Psoas muscle (tissue), 8 donors: ENCODE data around the gene ITGA1. TPM values are rescaled to one million over a fixed set of nuclear protein-coding genes. Genes with fewer than 3 reads are reported as not detected.

Experiments used
- ATAC-seq, 4 donors: fragments of 200-7000 bp; cut with Tn5 transposase; one replicate each; pipeline ENCODE4 v1.9.1; 2020; ENCODE audit warnings: moderate library complexity in 3 of 4, mild to moderate bottlenecking in 2 of 4
- DNase-seq, 2 donors: peaks; one replicate each; pipeline ENCODE4 v3.0.0-alpha.2; 2020
- H3K27ac ChIP-seq: fragments of 200-600 bp; one replicate; pipeline ENCODE4 v1.8.0; 2022
- H3K27me3 ChIP-seq, 3 donors: fragments of 200-600 bp in 1 of 3; one replicate each; pipeline versions ENCODE4 v1.6.1 to v1.8.0; 2013 to 2022; ENCODE audit warnings: low read length in 2 of 3, mild to moderate bottlenecking in 2 of 3, moderate library complexity in 1 of 3; ENCODE audit not compliant: insufficient read depth in 3 of 3
- H3K36me3 ChIP-seq, 2 donors: fragments of 200-600 bp in 1 of 2; one replicate each; pipeline versions ENCODE4 v1.6.1 to v1.8.0; 2013 to 2022; ENCODE audit warnings: low read depth in 1 of 2, mild to moderate bottlenecking in 1 of 2, moderate library complexity in 1 of 2; ENCODE audit not compliant: insufficient read depth in 1 of 2
- H3K4me1 ChIP-seq: fragments of 200-600 bp; one replicate; pipeline ENCODE4 v1.8.0; 2022
- H3K4me3 ChIP-seq: fragments of 200-600 bp; one replicate; pipeline ENCODE4 v1.8.0; 2022; ENCODE audit warnings: mild to moderate bottlenecking
- H3K9me3 ChIP-seq: fragments of 200-600 bp; one replicate; pipeline ENCODE4 v1.8.0; 2022
- CTCF ChIP-seq: fragments of 200-600 bp; IDR thresholded peaks from one replicate; pipeline ENCODE4 v1.8.0; 2022; ENCODE audit warnings: antibody characterized with exemption
- WGBS, 3 donors: extraction: QIAGEN DNeasy Blood & Tissue Kit; methylation state at CpG; one replicate each; pipeline versions ENCODE4 v1.1.6 to v1.1.7; 2013; 5-methylcytosine and 5-hydroxymethylcytosine counted together
- intact Hi-C, 2 donors: fragments of 100-400 bp; cut with DNase I; formaldehyde crosslinking; loops; one replicate each; pipeline versions ENCODE4 v1.11.0 to v1.14.2; 2022
- polyA plus RNA-seq, 3 donors: library from polyadenylated mRNA; stranded (reverse); fragments of 200-250 nt; gene quantifications; one replicate each; pipeline ENCODE4 v1.2.3, GENCODE V29; 2013
- total RNA-seq, 4 donors: library from RNA; stranded (reverse); fragmentation: NEBNext Ultra II Directional in 2 of 4; extraction: Animal tissue kit (Norgen Biotek cat#: 25700) in 2 of 4; gene quantifications; one replicate each; pipeline versions ENCODE4 v1.2.1 to v1.2.4, GENCODE V29; 2021 to 2023
- donor health status: healthy with polysubstance abuse.
- donor health status: DM: no; HTN: no; CAD: no; lungs with moderate emphysema.
- donor health status: Bipolar disorder and iron deficiency.
- donor health status: healthy.
- donor health status: DM: yes; HTN: yes; CAD: no.
- donor health status: DM: no; HTN: no; CAD: no.
- donor health status: DM: no; HTN: no; CAD: no.
- donor health status: DM: yes; HTN: yes; CAD: no.

The ITGA1 gene
- total and polyA plus RNA-seq, 7 donors: 3.4 to 29.3 (median 13.0) TPM

- H3K27ac ChIP-seq: no peak overlapping the region
- no peaks in the 10 kb centered on the region for H3K9me3 ChIP-seq
- peaks cover 0 to 9% of the 10 kb centered on the region in 2 donors for H3K36me3 ChIP-seq
- intact Hi-C loops: no loop called here
- TF ChIP-seq CTCF: no peak
- no peaks in the 10 kb centered on the region for H3K4me1 ChIP-seq
- no peak for ATAC-seq
- H3K4me3 ChIP-seq: no peak overlapping the region
- H3K27me3 ChIP-seq: no peaks in the 10 kb centered on the region
- WGBS, 3 donors: 44 to 49% (median 47%) methylated on average over 5 of the region's 5 CpGs
- no peak for DNase-seq
Observed at GRCh38 chr5:52925001-52925400, 137.3 kb downstream of the ITGA1 start.

- no peak overlapping the region for H3K27ac ChIP-seq
- peaks cover 0 to 22% of the 10 kb centered on the region in 2 donors for H3K36me3 ChIP-seq
- TF ChIP-seq CTCF: no peak
- H3K27me3 ChIP-seq: no peaks in the 10 kb centered on the region
- ATAC-seq: no peak
- no peak overlapping the region for H3K4me3 ChIP-seq
- DNase-seq: no peak
- intact Hi-C loops: no loop called here
- 63 to 90% (median 71%) methylated on average over 2 of the region's 2 CpGs for WGBS, 3 donors
- no peaks in the 10 kb centered on the region for H3K9me3 ChIP-seq
- no peaks in the 10 kb centered on the region for H3K4me1 ChIP-seq
Observed at GRCh38 chr5:52928689-52929088, 141.0 kb downstream of the ITGA1 start.

- no peak overlapping the region for H3K4me3 ChIP-seq
- H3K36me3 ChIP-seq: peaks cover 0 to 8% of the 10 kb centered on the region in 2 donors
- H3K9me3 ChIP-seq: no peaks in the 10 kb centered on the region
- DNase-seq (no peak), ATAC-seq (no peak)
- H3K4me1 ChIP-seq: no peaks in the 10 kb centered on the region
- H3K27ac ChIP-seq: no peak overlapping the region
- no peak for TF ChIP-seq CTCF
- intact Hi-C loops: no loop called here
- no peaks in the 10 kb centered on the region for H3K27me3 ChIP-seq
Observed at GRCh38 chr5:52938226-52938625, 150.5 kb downstream of the ITGA1 start.

GRCh38 chr5:52943285-52943684 is 155.6 kb downstream of the ITGA1 start:
- Histone ChIP-seq H3K27me3 (no peaks in the 10 kb centered on the region), H3K4me3 (no peak overlapping the region), H3K9me3 (no peaks in the 10 kb centered on the region), H3K4me1 (no peaks in the 10 kb centered on the region), H3K27ac (no peak overlapping the region), H3K36me3 (peaks cover 0 to 8% of the 10 kb centered on the region in 2 donors)
- intact Hi-C loops: loop anchor here in 1 of 2 donors (10.0 kb wide), 1 partner anchor 1272 kb away; no protein-coding TSS in a partner anchor
- ATAC-seq (no peak), DNase-seq (no peak)
- 93 to 96% (median 96%) methylated on average over 2 of the region's 2 CpGs for WGBS, 3 donors
- no peak for TF ChIP-seq CTCF

GRCh38 chr5:52943808-52944207 is 156.1 kb downstream of the ITGA1 start:
- H3K9me3 ChIP-seq: no peaks in the 10 kb centered on the region
- DNase-seq (peak in 1 of 2 donors; percentile 5), ATAC-seq (no peak)
- intact Hi-C loops: loop anchor here in 1 of 2 donors (10.0 kb wide), 1 partner anchor 1271 kb away; no protein-coding TSS in a partner anchor
- H3K36me3 ChIP-seq: peaks cover 0 to 8% of the 10 kb centered on the region in 2 donors
- WGBS, 3 donors: 88 to 98% (median 94%) methylated on average over 7 of the region's 7 CpGs
- H3K4me1 ChIP-seq: no peaks in the 10 kb centered on the region
- H3K27me3 ChIP-seq: no peaks in the 10 kb centered on the region
- TF ChIP-seq CTCF: no peak
- H3K4me3 ChIP-seq: no peak overlapping the region
- no peak overlapping the region for H3K27ac ChIP-seq
